K562 (cell line): ENCODE data around the gene PAFAH1B2. TPM values are rescaled to one million over a fixed set of nuclear protein-coding genes. Genes with fewer than 3 reads are reported as not detected.

Source experiments
- ATAC-seq: fragments of 200-7000 bp; cut with Tn5 transposase; 3 replicates; pipeline ENCODE4 v1.9.1; 2020; ENCODE audit warnings: moderate library complexity
- BruUV-seq: library from RNA; stranded (reverse); fragments of 400-500 nt; replicated peaks from 2 replicates; lab custom pipeline; 2021; lab: Mats Ljungman, UMichigan
- CTCF ChIA-PET: fragments of 300-600 bp; formaldehyde crosslinking; extraction: SDS; loops from one replicate; lab custom pipeline; 2021; ENCODE audit warnings: low intra/inter-chr PET ratio; lab: Yijun Ruan, JAX
- POLR2A ChIA-PET: fragments of 300-600, 350-650 bp; sonication (Branson Sonifier 250); formaldehyde crosslinking; extraction: SDS; loops from one replicate; lab custom pipeline; 2021; ENCODE audit warnings: antibody characterized with exemption, inconsistent platforms; lab: Yijun Ruan, JAX
- DNase-seq, 4 experiments: peaks; one replicate each; pipeline versions ENCODE4 v3.0.0 to v3.0.0-alpha.2; 2011 to 2018; ENCODE audit warnings: low spot score in 3 of 4, mixed read lengths in 3 of 4; ENCODE audit errors: extremely low read depth in 1 of 4
- FAIRE-seq: peaks from 2 replicates; lab custom pipeline; 2011; peaks lifted over from hg19 to GRCh38; lab: Jason Lieb, UNC
- H2AFZ ChIP-seq: 2 replicates; pipeline ENCODE4 v1.6.0; 2011; ENCODE audit warnings: low read depth, low read length, control low read depth, inconsistent platforms
- H3K27ac ChIP-seq: fragments of 200-600 bp; 3 replicates; pipeline ENCODE4 v1.8.0; 2011; ENCODE audit warnings: low read depth, mild to moderate bottlenecking, control low read depth, inconsistent platforms, low read length, moderate library complexity, mixed read lengths; ENCODE audit errors: extremely low read depth
- H3K27me3 ChIP-seq, 2 experiments: fragments of 300-600 bp in 1 of 2; 2 replicates in 1 of 2; 3 replicates in 1 of 2; pipeline versions ENCODE4 v1.6.0 to v1.8.0; 2011; ENCODE audit warnings: inconsistent platforms in 2 of 2, low read length in 2 of 2, mild to moderate bottlenecking in 1 of 2, mixed read lengths in 1 of 2, moderate library complexity in 1 of 2; ENCODE audit not compliant: control insufficient read depth in 2 of 2, insufficient read depth in 2 of 2
- H3K36me3 ChIP-seq: fragments of 300-600 bp; 3 replicates; pipeline ENCODE4 v1.8.0; 2011; ENCODE audit warnings: mild to moderate bottlenecking, low read length, inconsistent platforms; ENCODE audit not compliant: control insufficient read depth, insufficient read depth
- H3K4me1 ChIP-seq, 2 experiments: fragments of 200-600 bp in 1 of 2; replicated peaks in 1 of 2; 2 replicates in 1 of 2; 3 replicates in 1 of 2; pipeline versions ENCODE4 v1.5.1 to v1.8.0; 2011; ENCODE audit warnings: inconsistent platforms in 2 of 2, low read length in 2 of 2, mild to moderate bottlenecking in 1 of 2, mixed read lengths in 1 of 2, moderate library complexity in 1 of 2; ENCODE audit not compliant: control insufficient read depth in 2 of 2, insufficient read depth in 2 of 2
- H3K4me2 ChIP-seq: 2 replicates; pipeline ENCODE4 v1.6.1; 2011; ENCODE audit warnings: low read length, control low read depth, inconsistent platforms, mixed read lengths; ENCODE audit not compliant: insufficient read depth
- H3K4me3 ChIP-seq: fragments of 200-600 bp; sonication (generic), shearing (Covaris generic); 2 replicates; pipeline ENCODE4 v1.5.1; 2016; ENCODE audit warnings: control low read depth, inconsistent platforms
- H3K79me2 ChIP-seq: fragments of 200-600 bp; 3 replicates; pipeline ENCODE4 v1.8.0; 2011; ENCODE audit warnings: low read length, inconsistent platforms; ENCODE audit not compliant: control insufficient read depth, insufficient read depth
- H3K9ac ChIP-seq, 2 experiments: 2 replicates each; pipeline versions ENCODE4 v1.6.0 to v1.6.1; 2011; ENCODE audit warnings: low read depth in 2 of 2, low read length in 2 of 2, control low read depth in 1 of 2, inconsistent platforms in 1 of 2, mild to moderate bottlenecking in 1 of 2, mixed read lengths in 1 of 2; ENCODE audit not compliant: insufficient read depth in 1 of 2
- H3K9me1 ChIP-seq: one replicate; pipeline ENCODE4 v1.6.0; 2011; ENCODE audit warnings: inconsistent platforms, mild to moderate bottlenecking, low read length, moderate library complexity; ENCODE audit not compliant: control insufficient read depth, insufficient read depth
- H3K9me3 ChIP-seq: replicated peaks from 2 replicates; pipeline ENCODE4 v1.5.1; 2011; ENCODE audit warnings: low read depth, low read length, inconsistent platforms; ENCODE audit not compliant: control insufficient read depth, insufficient read depth
- H4K20me1 ChIP-seq: replicated peaks from 2 replicates; pipeline ENCODE4 v1.6.1; 2011; ENCODE audit warnings: low read length, inconsistent platforms, mixed read lengths; ENCODE audit not compliant: control insufficient read depth, insufficient read depth
- FOS ChIP-seq: IDR thresholded peaks from 3 replicates; pipeline ENCODE4 v1.6.1; 2011; ENCODE audit not compliant: insufficient read length; ENCODE audit errors: extremely low read depth
- IFI16 ChIP-seq: fragments of 250-450 bp; sonication (Bioruptor Pico); IDR thresholded peaks from 2 replicates; pipeline ENCODE4 v2.1.2; 2022; ENCODE audit warnings: mild to moderate bottlenecking, inconsistent platforms
- MCM5 ChIP-seq: fragments of 450-650 bp; IDR thresholded peaks from 2 replicates; pipeline ENCODE4 v1.6.1; 2016; ENCODE audit warnings: low read depth
- MTA2 ChIP-seq: fragments of 450-650 bp; IDR thresholded peaks from 2 replicates; pipeline ENCODE4 v1.6.1; 2016; ENCODE audit warnings: low read depth
- NFYB ChIP-seq: IDR thresholded peaks from 2 replicates; pipeline ENCODE4 v1.6.1; 2011; ENCODE audit warnings: mild to moderate bottlenecking, moderate library complexity; ENCODE audit not compliant: insufficient read length; ENCODE audit errors: extremely low read depth
- PHB ChIP-seq: fragments of 250-450 bp; sonication (Bioruptor Pico); IDR thresholded peaks from 2 replicates; pipeline ENCODE4 v1.5.0; 2021
- SREBF1 ChIP-seq: fragments of 150-350 bp; IDR thresholded peaks from 2 replicates; pipeline ENCODE4 v1.6.1; 2014; ENCODE audit warnings: antibody characterized with exemption, low read depth, low read length, borderline replicate concordance
- TBL1XR1 ChIP-seq, 2 experiments: IDR thresholded peaks; 2 replicates each; pipeline ENCODE4 v1.6.1; 2012; ENCODE audit warnings: improper control_type of control experiment in 2 of 2, low read length in 2 of 2, mild to moderate bottlenecking in 1 of 2
- ZNF121 ChIP-seq: sonication (generic); formaldehyde crosslinking; conservative IDR thresholded peaks from 2 replicates; pipeline ENCODE4 v1.8.0; 2022; ENCODE audit warnings: missing genetic modification reagents
- ZNF140 ChIP-seq: fragments of 250-450 bp; sonication (Bioruptor Pico); IDR thresholded peaks from 2 replicates; pipeline ENCODE4 v1.8.0; 2021; ENCODE audit warnings: moderate library complexity, mild to moderate bottlenecking, inconsistent platforms
- ZNF444 ChIP-seq: fragments of 250-450 bp; sonication (Bioruptor Pico); IDR thresholded peaks from 2 replicates; pipeline ENCODE4 v1.4.0; 2020; ENCODE audit warnings: mild to moderate bottlenecking, moderate library complexity
- ZNF551 ChIP-seq: fragments of 250-450 bp; sonication (Bioruptor Pico); IDR thresholded peaks from 2 replicates; pipeline ENCODE4 v1.5.0; 2021; ENCODE audit warnings: mild to moderate bottlenecking, moderate library complexity
- WGBS: fragments of 100-300 bp; shearing (Covaris generic); methylation state at CpG from one replicate; pipeline ENCODE4 v1.1.6; 2016; ENCODE audit warnings: low coverage, mixed read lengths; ENCODE audit not compliant: insufficient coverage; ENCODE audit errors: missing lambda C conversion rate; 5-methylcytosine and 5-hydroxymethylcytosine counted together
- in situ Hi-C: fragments of 300-500 bp; cut with MboI; formaldehyde crosslinking; loops from 4 replicates; pipeline ENCODE4 v1.15.0; 2018; ENCODE audit warnings: inconsistent platforms, mixed read lengths
- intact Hi-C: fragments of 100-400 bp; cut with micrococcal nuclease; formaldehyde crosslinking; loops from 2 replicates; pipeline ENCODE4 v1.14.2; 2022
- polyA plus RNA-seq, 8 experiments: library from polyadenylated mRNA; depleted of rRNA in 4 of 8; stranded (reverse) in 5 of 8; unstranded in 3 of 8; fragments of >200 nt; fragmentation: Nextera tagmentation in 2 of 8; fragmentation: Illumina TruSeq in 1 of 8; extraction: Ambion mirVana in 2 of 8; extraction: Trizol in 1 of 8; gene quantifications; 2 replicates each; pipeline versions ENCODE4 v1.2.1 to v1.2.3, GENCODE V29; 2011 to 2014; ENCODE audit warnings: inconsistent platforms in 1 of 8, missing spikeins in 1 of 8
- total RNA-seq, 7 experiments: library from RNA; depleted of rRNA in 6 of 7; stranded (reverse); fragments of >200 nt in 6 of 7; fragmentation: Illumina TruSeq in 2 of 7; extraction: Trizol in 2 of 7; gene quantifications; 2 replicates each; pipeline versions ENCODE4 v1.2.1 to v1.2.3, GENCODE V29; 2011 to 2021; ENCODE audit warnings: low replicate concordance in 1 of 7
- TF ChIP-seq, protein P1 (sequence below): fragments of 450-650 bp; IDR thresholded peaks from 2 replicates; pipeline ENCODE4 v1.6.1; 2016; ENCODE audit warnings: low read depth, mild to moderate bottlenecking, moderate library complexity
- TF ChIP-seq, protein P2 (sequence below): sonication (generic); IDR thresholded peaks from 2 replicates; pipeline ENCODE4 v1.6.1; 2016

PAFAH1B2 gene
- total and polyA plus RNA-seq, 9 of the 15 experiments (the other 6 are each of a cell fraction or from before 2014, with no cell fraction given) = 27.8 to 94.7 (median 64.9) TPM

DNA sequence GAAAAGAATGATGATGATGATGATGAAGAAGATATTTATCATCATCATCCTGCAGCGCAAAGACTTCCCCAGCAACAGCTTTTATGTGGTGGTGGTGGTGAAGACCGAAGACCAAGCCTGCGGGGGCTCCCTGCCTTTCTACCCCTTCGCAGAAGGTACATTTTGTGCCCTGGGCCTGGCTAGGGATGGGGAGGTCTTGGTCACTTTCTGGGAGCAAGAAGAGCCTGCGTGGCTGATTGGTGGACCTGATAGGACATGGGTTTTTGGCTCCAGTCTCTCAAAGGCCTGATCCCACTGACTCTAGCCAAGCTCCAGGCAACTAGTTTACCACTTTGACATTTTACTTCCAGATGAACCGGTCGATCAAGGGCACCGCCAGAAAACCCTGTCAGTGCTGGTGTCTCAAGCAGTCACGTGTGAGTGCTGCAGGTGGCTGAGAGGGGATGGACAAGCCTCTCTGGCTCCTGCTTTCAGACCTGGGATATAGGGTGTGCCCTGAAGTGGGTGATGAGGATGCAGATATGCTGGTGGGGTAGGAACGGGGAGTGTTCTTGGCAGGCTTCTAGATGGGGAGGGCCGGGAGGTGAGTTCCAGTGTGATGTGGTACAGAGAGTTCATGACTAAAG lies 39.8 kb downstream of the PAFAH1B2 start:
- no TSS peak for BruUV-seq
- 82% methylated on average over 11 of the region's 11 CpGs for WGBS
- no peak overlapping the region for H3K4me2 ChIP-seq
- CTCF ChIA-PET = no interaction called here
- ATAC-seq (no peak), FAIRE-seq (no peak)
- TF ChIP-seq ZNF121 (CRISPR knock-in tag) = no peak
- TF ChIP-seq PHB (CRISPR knock-in tag) = no peak
- TF ChIP-seq TBL1XR1 (IDR thresholded peaks at IDR 0.05; ENCODE audit: low read length in 2 of 2) = no peak
- TF ChIP-seq, protein P1, sequence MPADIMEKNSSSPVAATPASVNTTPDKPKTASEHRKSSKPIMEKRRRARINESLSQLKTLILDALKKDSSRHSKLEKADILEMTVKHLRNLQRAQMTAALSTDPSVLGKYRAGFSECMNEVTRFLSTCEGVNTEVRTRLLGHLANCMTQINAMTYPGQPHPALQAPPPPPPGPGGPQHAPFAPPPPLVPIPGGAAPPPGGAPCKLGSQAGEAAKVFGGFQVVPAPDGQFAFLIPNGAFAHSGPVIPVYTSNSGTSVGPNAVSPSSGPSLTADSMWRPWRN = no peak
- no peak for TF ChIP-seq ZNF140
- TF ChIP-seq, protein P2, sequence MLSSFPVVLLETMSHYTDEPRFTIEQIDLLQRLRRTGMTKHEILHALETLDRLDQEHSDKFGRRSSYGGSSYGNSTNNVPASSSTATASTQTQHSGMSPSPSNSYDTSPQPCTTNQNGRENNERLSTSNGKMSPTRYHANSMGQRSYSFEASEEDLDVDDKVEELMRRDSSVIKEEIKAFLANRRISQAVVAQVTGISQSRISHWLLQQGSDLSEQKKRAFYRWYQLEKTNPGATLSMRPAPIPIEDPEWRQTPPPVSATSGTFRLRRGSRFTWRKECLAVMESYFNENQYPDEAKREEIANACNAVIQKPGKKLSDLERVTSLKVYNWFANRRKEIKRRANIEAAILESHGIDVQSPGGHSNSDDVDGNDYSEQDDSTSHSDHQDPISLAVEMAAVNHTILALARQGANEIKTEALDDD = no peak
- TF ChIP-seq MTA2 = no peak
- no peak for TF ChIP-seq IFI16
- no peak for TF ChIP-seq FOS
- no peak for TF ChIP-seq MCM5
- TF ChIP-seq ZNF551 (CRISPR knock-in tag) = no peak
- no peak for TF ChIP-seq ZNF444 (CRISPR knock-in tag)
- no peak for TF ChIP-seq NFYB
- no peak for TF ChIP-seq SREBF1
- TF ChIP-seq, all 486 proteins: peak for 0
- H2AFZ ChIP-seq = no peak overlapping the region
- no peaks in the 10 kb centered on the region for H4K20me1 ChIP-seq
- in situ Hi-C loops (no loop called here), intact Hi-C loops (no loop called here)
- no peak overlapping the region for H3K27ac ChIP-seq
- H3K9me3 ChIP-seq = no peaks in the 10 kb centered on the region
- H3K4me1 ChIP-seq = peaks cover 17 to 31% of the 10 kb centered on the region in 2 experiments
- no peak overlapping the region for H3K9ac ChIP-seq
- no peaks in the 10 kb centered on the region for H3K27me3 ChIP-seq
- peaks cover 34% of the 10 kb centered on the region for H3K36me3 ChIP-seq
- H3K79me2 ChIP-seq = peaks cover 18% of the 10 kb centered on the region
- DNase-seq = no peak
- POLR2A ChIA-PET = interaction anchor here (0.6 to 0.7 kb wide), 2 partner anchors 11 to 214 kb away, joined by 3 read pairs; no protein-coding TSS in a partner anchor
- H3K4me3 ChIP-seq = no peak overlapping the region
- no peaks in the 10 kb centered on the region for H3K9me1 ChIP-seq
